ENCODE measurements around the gene RAB40C.
A peak's percentile ranks its signal among the peaks of the same experiment; 100 is the strongest.

RAB40C gene

DNA sequence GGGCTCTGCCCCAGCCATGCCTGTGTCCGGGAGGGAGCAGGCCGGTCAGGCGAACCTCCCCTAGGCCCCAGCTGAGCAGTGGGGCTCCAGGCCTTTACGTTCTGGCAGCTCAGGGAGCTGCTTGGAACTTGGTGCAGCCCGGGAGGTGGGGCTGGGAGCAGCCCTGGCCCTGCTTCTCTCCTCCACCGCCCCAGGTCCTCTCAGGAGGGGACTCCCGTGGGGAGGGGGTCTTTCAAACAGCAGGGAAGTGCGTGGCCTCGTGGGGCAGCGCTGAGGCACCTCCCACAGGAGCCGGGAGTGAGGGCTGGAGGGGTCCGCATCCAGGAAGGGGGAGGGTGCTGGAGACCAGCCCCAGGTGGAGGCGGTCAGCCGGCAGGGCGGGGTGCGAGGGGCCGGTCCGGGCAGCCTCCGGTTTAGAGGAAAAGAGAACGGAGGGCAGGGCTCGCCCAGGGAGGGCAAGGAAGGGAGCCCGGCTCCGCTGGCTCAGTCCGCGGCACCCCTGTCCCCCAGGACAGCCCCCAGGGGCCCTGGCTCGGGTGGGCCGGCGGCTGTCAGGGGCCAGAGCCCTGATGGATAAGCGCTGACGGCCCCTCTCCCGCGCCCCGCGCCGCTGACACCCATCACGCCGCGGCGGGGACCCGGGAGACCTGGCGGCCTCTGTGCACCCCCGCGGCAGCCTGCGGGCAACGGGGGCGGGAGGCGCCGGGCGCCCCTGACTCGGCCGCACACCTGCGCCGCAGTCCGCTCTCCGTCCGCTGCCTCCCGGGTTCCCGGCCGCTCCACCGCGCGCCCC is 30.3 kb upstream of the RAB40C start:
- DNase-seq (ENCODE audit: low read depth in 2 of 2): no peak

DNA sequence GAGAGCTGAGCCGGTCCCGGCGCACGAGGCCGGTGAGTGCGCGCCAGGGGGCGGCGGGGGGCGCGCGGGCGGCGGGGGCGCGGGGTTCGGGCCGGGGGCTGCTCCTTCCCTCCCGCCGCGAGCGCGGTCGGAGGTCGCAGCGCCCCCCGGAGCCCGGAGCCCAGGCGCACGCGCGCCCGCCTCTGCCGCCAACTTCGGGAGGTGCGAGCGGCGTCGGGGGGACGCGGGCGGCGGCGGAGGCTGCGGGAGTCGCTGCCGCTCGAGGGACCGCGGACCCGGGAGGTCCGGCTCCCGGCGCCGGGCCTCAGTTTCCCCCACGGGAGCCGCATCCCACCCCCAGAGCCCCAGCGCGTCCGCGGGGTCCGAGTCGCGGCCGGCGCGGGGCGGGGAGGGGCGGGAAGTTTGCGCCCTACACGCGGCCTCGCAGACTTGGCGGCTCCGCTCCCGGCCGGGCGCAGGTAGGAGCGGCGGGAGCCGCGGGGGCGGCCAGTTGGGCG is 29.6 kb upstream of the RAB40C start, which contains the start of gene PRR35:
TSS of gene PRR35 (plus strand) at position 191 of the 497 bp plus-strand sequence. CDS start 2,901 bp downstream, outside the sequence.
- DNase-seq (ENCODE audit: low read depth in 2 of 2): no peak

DNA sequence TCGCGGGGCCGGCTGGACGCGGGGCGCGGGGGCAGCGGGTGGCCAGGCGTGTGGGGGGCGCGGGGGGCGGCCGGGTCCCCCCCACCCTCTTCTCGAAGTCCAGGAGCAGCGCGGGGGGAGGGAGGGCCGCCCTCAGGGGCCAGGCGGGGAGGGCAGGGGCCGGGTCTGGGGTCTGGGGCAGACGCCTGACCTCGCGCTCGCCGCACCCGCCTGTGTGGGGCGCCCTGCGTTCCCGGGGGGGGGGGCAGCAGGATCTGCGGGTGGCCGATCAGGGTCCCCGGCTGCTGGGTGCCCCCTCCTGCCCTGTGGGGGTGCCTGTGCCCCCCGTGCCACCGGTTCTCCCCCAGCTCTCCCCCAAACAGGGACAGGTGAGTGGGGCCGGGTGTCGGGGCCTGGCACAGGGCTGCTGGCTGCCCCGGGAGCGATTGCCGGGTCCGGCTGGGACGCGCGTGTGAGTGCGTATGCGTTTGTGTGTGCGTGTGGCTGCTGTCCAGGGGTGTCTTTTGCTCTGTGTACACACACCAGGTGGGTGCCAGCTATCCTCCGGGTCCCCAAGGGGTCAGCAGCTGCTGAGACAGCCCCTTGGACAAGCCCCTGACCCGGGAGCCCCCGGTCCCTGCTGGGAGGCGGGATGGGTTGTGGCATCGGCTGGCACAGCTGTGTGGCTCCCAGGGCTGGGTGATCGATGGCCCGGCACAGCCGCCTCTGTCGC is 29.0 kb upstream of the RAB40C start:
- no peak for DNase-seq (ENCODE audit: low read depth in 2 of 2)

DNA sequence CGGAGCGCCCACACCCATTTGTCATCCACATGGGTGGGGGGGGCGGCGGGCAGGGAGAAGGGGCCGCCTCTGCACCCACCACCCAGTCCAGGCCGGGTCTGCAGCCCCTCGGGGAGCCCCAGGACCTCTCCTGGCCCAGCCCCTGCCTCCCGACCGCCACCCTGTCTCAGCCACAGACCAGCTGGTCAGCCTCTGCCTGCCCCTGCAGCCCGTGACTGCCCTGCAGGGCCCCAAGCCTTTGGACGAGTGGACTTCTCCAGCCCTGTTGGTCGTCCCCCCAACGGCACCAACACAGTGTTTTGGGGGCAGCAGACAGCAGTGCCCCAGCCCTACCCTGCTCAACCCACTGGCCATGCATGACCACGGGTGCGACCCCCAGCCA is 28.5 kb upstream of the RAB40C start:
- no peak for DNase-seq (ENCODE audit: low read depth in 2 of 2)

DNA sequence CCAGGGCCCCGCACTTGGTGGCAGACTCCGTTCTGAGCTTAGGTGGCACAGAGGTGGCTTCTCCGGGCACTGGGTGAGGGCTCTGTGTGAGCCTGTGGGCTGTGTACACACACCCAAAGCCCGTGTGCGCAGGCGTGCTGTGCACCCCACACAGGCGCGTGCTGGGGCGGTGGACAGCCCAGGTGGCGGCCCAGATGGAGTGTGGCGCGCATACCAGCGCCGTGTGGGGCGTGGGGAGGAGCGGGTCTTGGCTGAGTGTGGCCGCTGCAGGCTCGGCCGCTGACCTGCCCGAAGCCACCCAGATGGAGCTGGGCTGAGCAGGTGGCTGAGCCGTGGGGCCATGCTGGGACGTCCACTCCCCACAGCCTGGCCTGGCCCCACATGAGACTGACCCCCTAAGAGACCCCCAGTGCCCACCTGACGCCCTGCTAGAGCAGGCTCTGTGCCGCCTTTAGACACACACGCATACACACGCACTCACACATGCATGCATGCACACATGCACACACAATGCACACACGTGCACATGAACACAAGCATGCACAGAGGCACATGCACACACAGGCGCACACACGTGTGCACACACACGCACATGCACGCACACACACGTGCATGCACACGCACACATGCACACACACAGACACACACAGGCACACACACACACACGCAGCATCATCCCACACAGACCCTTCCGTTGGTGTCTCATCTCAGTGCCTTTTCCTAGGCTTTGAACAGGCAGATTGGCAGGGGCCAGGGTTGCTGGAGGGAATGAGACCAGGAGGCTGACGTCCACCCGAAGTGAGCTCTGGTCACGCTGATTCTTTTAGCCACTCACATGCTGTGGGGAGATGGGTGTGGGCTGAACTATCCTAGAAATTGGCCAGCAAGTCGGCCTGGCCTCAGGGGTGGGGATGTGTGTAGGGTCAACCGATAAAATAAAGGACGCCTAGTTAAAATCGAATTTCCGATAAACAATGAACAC is 27.6 kb upstream of the RAB40C start:
- DNase-seq (ENCODE audit: low read depth in 2 of 2): no peak

DNA sequence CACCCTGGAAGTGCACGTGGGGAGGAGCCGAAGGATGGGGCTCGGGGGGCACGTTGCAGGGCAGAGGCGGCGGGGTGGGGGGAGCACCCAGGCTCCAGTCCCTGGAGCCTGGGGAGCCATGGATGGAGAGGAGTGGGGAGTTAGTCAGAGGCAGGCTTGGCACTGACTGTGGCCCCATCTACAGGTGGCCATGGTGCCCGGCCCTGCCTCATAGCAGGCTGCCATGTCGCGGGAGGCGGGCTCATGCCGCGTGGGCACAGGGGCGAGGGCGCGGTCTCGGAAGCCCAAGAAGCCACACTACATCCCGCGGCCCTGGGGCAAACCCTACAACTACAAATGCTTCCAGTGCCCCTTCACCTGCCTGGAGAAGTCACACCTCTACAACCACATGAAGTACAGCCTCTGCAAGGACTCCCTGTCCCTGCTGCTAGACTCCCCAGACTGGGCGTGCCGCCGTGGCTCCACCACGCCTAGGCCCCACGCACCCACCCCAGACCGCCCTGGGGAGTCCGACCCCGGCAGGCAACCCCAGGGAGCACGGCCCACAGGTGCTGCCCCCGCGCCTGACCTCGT is 26.7 kb upstream of the RAB40C start:
- DNase-seq (ENCODE audit: low read depth in 2 of 2): no peak

DNA sequence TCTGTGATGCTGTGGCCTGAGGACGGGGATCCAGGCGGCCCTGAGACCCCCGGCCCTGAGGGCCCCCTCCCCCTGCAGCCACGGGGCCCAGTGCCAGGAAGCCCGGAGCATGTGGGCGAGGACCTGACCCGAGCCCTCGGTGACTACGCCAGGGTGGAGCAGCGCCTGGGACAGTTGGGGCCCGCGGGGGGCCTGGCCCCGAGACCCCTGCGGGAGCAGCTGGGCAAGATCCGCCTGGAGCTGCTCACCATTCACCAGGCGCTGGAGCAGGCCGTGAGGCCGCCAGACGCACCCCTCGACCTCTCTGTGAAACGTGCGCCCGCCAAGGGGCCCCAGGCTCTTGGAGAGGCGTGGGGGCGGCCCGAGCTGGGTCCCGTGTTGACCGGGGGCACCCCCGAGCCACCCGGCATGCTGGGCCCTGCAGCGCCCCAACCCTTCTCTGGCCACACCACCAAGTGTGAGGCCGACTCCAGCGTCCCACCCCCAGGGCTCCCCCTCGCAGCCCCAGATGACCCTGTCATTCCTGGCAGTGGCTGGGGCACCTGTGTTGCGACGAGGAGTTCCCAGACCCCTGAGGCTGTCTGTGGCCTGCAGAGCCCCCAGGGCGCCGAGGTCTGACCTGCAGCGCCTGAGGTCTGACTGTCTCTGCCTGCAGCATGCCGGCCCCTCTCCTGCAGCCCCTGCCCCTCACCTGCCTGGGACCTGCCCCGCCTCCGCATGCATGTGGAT is 25.0 kb upstream of the RAB40C start:
- no peak for DNase-seq (ENCODE audit: low read depth in 2 of 2)

DNA sequence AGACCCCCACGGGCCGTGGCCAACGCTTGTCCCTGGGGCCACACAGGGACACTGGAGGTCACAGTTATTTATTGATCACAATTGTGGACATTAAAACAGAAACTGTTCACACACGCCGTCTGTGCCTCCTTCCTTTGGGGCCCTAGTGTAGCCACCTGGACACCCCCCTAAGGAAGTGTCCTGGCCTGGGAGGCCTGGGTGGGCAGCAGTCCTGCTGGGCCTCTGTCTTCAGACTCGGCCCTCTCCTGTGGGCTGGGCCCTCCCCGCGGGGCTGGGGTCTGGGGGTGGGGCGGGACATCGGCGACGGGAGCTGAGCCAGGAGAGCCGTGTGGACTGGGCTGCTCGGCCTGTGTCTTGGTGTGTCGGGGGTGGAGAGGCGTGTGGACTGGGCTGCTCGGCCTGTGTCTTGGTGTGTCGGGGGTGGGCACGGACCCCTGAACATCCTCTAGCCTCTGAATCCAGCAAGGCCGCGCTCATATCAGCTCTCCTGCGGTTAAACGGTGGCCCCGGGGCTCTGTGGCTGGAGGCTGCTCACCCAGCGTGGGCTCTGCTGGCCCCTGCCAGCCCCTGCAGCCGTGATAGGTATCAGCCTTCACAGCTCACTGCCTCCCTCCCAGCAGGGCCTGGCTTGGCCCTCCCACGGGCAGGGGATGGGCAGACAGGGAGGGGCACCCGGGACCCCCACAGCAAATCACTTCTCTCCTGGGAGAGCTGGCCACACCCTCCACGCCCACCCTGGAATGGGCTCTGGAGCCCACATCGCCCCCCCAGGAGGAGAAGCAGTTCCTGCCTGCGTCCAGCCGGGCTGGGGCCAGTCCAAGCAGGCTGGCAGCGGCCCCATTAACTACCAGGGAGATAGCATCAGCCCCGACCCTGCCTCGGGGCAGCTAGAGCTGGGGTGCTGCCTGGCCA is 24.2 kb upstream of the RAB40C start:
- DNase-seq (ENCODE audit: low read depth in 2 of 2): no peak

DNA sequence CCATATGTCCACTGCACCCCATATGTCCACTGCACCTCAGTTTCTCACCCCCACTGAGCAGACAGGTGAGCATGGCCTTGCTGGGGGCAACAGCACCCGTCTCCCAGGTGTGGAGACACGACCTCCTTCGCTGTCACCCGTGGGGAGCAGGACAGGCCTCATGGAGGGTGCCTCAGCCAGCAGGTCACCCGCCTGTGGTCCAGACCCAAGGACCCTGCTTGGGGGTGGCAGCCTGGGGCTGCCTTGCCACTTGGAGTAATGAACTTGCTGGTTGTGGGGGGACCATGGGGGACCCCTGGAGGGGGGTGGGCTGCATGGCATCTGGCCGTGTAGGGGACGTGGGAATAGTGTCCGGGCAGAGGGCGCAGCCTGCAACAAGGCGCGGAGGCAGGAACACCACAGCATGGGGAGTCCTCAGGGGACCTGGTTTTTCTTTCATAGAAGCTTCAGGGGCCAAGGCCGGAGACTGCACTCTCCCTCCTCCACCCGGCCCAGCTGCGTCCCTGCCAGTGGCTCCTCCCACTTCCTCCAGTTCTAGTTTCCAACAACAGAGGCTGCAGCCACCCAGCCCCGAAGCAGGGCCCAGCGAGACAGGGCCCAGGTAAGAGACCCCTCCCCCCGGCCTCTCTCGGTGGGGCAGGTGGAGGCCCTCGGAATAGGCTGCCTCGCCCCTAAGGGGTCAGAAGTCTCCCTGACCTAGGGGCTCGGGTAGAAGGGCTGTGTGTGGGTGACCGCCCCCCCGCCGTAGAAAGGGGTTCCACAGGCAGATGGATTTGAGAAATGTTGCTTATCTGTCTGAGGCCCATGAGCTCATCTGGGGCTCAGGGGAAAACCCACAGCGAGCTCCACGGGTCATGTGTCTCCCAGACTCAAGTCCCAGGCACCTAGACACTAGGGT is 23.1 kb upstream of the RAB40C start, which contains the start of gene NHLRC4:
TSS of gene NHLRC4 (plus strand) at position 531 of the 898 bp plus-strand sequence. CDS start 1,043 bp downstream, outside the sequence.
- peak; percentile 31 to 44 for DNase-seq (ENCODE audit: low read depth in 2 of 2)

DNA sequence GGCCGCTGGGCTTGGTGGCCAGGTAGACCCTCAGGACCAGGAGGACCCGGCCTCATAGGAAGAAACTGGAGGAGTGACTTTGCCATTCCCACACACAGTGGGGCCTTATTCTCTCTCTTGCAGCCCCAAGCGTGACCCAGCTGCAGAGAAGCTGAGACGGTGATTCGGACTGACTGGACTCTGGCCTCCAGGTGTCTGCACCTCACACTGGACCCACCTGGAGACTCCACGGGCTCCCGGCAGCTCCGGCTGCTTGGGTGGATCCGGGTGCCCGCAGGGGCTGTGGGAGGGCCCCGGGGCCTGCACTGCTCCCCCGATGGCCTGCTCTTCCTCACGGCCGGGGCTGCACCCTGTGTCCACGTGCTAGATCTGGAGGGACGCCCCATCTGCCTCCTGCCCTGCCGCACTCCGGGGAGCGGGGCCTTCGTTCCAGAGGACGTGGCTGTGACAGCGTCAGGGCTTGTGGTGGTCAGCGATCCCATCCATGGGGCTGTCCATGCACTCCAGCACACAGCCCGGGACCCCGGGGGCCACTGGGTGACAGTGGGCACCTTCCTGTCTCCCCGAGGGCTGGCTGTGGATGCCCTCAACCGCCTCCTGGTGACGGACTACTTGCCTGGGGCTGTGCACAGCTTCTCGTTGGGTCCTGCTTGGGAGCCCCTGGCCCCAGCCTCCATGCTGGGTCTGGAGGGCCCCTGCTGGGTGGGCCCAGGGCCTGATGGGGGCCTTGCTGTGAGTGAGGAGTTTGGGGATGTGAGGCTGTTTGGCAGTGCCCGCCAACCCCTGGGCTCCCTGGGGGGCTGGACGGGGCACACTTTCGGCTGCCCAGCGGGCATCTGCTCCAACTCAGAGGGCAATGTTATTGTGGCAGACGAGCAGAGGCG is 22.3 kb upstream of the RAB40C start:
- DNase-seq (ENCODE audit: low read depth in 2 of 2): no peak

DNA sequence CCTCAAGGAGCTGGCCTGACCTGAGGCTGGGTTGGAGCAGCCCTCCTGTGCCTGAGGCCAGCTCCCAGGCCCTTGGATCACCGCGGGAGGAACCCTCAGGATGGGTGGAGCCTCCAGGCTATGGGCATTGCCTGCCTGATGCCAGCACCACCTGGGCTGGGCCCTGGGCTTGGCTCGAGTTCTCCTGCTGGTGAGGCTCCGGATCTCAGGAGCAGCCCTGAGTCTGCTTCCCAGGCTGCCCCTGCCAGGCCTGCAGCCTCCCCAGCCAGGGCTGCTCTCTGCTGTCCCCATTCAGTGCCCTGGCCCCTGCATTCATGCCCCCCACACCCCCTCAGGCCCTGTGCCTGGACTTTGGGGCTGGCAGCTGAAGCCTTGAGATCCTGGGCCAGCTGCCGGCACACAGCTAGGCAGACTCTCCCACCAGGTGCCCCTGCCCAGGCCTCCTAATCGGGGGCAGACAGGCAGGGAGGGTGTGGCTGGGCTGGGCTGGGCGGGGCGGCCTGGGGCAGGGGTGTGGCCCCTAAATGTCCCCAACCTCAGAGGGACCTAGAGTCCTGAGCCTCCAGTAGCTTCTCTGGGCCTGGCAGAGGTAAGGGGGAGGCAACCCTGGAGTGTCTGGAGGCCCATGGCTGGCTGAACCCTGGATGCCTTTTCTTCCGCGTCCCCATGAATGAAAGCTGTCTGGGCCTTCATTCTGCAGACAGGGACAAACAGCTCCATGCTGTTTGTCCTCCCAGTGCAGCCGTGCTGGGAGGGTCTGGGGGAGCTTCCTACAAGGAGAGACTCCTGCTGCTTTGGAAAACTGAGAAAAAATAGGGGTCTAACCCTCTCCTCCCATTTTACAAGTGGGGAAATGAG is 21.2 kb upstream of the RAB40C start:
- DNase-seq (ENCODE audit: low read depth in 2 of 2): no peak

DNA sequence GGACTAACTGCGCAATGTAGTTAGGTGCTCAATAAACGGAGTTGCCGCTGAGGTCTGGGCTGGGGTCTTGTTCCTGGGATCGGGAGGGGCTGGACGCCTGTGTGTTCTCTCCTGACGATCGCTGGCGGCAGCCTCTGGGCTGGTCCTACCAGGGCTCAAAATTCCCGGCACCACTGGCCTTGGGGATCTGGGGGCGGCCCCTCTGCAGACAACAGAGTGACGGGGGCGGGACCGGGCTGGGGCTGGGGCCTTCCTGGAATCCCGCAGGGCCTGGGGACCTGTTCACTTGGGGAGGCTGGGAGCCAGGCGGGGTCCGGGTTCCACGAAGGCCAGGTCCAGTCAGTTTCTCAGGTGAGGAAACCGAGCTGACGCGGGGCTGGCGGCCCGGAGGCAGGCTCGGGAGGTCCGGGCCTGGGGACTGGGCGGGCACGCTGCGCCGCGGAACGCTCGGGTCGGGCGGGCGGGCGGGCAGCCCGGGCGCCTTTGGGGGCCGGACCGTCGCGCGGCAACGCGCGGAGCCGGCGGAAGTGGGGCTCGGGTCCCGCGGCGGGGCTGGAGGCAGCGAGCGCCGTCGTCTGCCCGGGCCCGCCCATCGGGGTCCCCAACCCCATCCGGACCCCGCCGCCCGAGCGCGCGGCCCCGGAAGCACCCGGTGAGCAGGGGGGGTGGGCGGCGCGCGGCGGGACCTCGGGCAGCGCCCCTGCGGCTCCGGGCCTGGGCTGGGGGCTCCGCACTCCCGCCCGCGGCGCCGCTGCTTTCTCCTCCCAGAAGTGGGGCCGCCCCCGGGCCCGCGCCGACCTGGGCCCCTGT is 20.2 kb upstream of the RAB40C start, which contains the start of gene PIGQ:
TSS of gene PIGQ (plus strand) at position 524 of the 810 bp plus-strand sequence. CDS start 4,107 bp downstream, outside the sequence.
- peak; percentile 52 to 59 for DNase-seq (ENCODE audit: low read depth in 2 of 2)

DNA sequence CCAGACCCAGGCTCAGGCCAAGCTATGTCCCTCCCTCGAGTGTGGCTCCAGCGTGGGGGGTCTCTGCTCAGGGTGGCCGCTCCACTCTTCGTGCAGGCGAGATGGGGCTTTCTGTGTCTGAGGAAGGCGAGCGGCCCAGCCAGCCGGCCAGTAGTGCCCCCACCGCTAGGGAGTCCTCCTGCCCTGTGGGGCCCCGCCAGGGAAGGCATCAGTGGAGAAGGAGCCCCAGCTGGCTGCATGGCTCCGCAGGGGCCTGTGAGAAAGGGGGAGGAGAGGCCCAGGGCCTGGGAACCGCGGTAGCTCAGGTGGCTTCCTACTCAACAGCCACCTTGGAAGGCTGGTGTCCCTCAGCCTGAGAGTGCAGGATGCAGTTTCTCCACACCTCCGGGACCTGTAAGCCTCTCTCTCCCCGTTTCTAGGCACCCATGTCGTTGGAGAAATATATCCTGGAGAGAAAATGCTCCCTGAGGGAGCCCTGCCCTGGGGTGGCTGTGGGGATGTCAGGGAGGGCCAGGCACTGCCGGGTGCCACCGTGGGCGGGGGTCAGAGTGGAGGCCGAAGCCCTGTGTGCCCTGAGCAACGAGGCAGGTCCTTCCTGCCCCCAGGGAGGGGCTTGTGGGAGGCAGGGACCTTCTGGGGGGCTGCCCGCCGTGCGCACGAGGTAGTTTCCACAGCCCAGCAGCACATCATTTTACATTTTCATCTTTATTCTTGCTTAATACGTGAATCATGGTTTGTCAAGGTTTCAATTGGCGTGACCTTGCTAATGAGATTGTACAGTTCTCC is 16.8 kb upstream of the RAB40C start:
- DNase-seq (ENCODE audit: low read depth in 2 of 2): no peak

DNA sequence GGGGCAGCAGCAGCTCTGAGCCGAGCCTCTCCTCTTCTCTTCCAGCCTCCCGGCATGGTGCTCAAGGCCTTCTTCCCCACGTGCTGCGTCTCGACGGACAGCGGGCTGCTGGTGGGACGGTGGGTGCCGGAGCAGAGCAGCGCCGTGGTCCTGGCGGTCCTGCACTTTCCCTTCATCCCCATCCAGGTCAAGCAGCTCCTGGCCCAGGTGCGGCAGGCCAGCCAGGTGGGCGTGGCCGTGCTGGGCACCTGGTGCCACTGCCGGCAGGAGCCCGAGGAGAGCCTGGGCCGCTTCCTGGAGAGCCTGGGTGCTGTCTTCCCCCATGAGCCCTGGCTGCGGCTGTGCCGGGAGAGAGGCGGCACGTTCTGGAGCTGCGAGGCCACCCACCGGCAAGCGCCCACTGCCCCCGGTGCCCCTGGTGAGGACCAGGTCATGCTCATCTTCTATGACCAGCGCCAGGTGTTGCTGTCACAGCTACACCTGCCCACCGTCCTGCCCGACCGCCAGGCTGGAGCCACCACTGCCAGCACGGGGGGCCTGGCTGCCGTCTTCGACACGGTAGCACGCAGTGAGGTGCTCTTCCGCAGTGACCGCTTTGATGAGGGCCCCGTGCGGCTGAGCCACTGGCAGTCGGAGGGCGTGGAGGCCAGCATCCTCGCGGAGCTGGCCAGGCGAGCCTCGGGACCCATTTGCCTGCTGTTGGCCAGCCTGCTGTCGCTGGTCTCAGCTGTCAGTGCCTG is 15.7 kb upstream of the RAB40C start:
- DNase-seq (ENCODE audit: low read depth in 2 of 2): no peak
